Stimulated activated CD4-positive, alpha-beta T cell treated with anti-CD3 and anti-CD28 coated beads, Interleukin-4, amount 100 ng/mL, for 1 hour (primary cell): ENCODE results near the gene DCAF12.

Source experiments
- DNase-seq: peaks from one replicate; pipeline ENCODE4 v3.0.0-alpha.2; 2020

The DCAF12 gene

DNA sequence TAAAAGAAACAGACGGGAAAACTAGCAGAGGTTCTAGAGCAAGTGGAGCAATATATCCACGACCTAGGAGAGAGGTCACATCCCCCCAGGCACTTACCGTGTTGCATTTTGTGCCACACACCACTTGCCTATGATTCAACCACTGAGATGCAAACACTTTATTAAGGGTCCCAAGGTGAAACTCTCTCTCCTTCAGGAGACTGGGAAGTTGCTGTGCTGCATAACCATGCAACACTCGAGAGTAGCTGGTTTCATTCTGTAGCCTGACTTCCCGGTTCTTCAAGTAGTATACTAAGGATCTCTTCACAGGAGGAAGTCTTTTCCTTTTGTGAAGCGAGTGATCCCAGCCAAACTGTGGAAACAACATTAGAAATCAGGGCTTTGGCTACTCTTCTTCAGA, 1.6 kb downstream of the DCAF12 start:
- DNase-seq = no peak

DNA sequence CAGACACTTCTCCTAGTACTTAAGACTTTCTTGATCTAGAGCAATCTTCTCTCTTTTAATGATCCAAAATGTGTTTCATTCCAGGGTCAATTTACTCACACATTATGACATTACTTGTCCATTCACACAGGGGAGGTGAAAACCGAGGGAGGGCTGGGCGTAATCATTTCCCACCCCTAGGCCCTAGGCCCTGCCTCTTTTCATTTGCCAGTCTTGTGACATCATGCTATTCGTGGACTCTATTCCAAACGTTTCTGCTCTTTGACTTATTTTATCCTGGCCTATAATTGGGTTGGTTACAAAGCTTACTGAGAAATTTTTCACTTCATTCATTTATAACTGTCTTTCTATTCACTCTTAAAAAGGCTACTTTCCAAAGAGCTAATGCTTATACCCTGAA, 2.4 kb downstream of the DCAF12 start:
- DNase-seq = no peak

DNA sequence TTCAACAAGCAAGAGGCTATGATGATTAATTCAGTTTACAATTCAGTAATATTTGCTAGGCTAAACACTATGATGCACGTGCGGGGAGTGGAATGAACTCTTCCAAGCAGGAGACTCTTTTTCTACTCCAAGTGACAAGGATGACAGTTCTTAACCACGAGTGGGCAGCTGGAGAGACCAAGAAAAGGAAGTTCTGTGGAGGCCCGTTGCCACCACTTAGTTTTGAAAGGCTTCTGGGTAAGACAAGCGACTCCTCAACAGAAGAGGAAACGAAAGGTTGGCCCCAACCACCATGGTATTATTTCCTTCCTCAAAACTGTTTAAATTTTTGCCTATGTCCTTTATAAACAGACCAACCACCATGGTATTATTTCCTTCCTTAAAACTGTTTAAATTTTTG, 2.8 kb downstream of the DCAF12 start:
- DNase-seq = no peak

GRCh38 chr9:34121996-34122395, 4.5 kb downstream of the DCAF12 start:
- no peak for DNase-seq

GRCh38 chr9:34119713-34120112, 6.8 kb downstream of the DCAF12 start:
- no peak for DNase-seq

DNA sequence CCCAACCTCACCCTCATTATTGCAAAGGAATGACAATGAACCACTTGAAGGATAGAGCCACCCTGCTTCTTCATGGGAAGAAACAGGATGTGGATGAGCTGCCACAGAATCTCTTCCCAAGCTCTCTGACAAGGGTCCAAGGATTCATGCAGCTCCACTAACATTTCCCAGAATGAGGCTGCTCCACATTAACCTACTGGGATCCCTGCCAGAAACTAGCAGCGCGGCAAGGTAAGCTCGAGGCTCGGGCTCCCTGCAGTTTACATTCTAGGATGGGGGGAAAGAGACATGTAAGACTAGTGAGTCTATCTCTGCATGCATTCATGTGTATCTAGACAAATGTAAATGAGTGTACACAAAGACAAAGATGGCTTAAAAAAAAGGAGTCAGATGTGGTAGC, 12.1 kb downstream of the DCAF12 start:
- no peak for DNase-seq

DNA sequence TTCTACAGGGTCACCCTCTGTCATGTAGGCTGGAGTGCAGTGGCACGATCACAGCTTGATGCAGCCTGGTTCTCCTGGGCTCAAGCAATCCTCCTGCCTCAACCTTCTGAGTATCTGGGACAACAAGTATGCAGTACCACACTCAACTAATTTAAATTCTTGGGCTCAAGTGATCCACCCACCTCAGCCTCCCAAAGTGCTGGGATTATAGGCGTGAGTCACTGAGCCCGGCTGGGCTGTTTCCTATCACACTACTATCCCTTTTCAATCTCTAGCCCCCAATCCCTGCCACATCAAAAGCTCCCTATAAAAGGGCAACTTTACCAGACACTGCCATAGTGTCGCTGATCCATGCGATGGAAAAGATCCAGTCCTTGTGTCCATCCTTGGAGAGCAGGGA, 20.4 kb downstream of the DCAF12 start:
- no peak for DNase-seq

DNA sequence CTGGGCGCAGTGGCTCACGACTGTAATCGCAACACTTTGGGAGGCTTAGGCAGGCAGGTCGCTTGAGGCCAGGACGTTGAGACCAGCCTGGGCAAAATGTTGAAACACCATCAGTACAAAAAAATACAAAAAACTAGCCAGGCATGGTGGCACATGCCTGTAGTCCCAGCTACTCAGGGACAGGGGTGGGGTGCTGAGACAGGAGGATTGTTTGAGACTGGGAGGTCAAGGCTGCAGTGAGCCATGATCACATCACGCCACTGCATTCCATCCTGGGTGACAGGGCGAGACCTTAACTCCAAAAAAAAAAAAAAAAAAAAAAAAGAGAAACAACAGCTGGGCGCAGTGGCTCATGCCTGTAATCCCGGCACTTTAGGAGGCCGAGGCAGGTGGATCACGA, 23.7 kb downstream of the DCAF12 start:
- DNase-seq = no peak

DNA sequence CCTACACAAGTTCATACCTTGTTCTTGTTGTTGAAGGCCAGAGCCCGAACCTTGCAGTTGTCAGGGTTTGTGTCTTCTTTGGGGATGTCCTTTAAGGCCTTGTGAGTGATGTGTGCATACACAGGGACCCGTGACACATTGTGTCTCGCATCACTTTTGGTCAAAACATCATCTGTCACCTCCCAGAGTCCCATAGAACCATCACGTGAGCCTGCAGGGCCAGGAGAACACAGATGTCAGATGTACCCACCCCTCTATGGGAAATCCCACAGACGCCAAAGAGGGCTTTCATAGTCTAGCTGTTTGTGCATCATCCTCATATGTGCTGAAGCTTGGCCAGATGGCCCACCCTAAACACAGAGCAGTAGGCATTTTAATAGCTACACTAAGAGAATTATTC, 28.2 kb downstream of the DCAF12 start:
- DNase-seq = no peak

- DNase-seq = no peak
Measured at GRCh38 chr9:34097865-34098264, 28.6 kb downstream of the DCAF12 start.

DNA sequence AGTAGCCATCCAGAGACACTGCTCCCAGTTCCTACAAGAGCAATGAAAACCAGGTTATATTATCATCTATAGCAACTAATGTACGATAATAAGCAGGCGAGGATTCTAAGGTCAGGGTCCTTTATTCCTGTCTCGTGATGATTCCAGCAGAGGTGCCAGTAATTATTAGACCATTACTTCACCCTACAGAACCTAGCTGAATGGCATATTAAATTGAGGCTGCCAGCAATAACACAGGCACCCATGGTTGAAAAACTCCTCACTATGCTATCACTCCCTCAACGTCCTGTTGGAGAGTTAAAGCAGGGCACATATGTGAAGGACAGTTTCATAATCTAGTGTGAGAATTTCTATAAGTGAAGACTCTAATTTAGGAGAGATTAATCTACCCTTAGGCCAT, 29.7 kb downstream of the DCAF12 start:
- no peak for DNase-seq

- no peak for DNase-seq
Measured at GRCh38 chr9:34093578-34093977, 32.9 kb downstream of the DCAF12 start.

DNA sequence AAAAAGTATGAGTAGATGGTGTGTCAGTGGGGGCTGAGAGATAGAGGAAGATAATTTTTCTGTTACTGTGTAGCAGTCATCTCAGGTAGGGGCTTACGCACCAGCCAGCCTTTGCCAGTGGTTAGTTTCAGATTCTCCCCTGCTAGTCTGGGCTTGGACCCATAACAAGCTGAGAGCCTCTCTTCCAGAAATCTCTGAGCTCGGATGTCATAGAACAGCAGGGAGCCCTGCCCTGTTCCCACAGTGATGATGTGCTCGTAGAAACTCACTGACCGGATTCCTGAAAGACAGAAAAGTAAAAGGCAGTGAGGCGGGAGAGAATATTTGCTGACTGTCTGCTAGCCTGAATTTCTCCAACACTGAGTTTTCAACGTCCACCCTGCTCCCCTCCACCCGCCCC, 37.2 kb downstream of the DCAF12 start:
- no peak for DNase-seq

DNA sequence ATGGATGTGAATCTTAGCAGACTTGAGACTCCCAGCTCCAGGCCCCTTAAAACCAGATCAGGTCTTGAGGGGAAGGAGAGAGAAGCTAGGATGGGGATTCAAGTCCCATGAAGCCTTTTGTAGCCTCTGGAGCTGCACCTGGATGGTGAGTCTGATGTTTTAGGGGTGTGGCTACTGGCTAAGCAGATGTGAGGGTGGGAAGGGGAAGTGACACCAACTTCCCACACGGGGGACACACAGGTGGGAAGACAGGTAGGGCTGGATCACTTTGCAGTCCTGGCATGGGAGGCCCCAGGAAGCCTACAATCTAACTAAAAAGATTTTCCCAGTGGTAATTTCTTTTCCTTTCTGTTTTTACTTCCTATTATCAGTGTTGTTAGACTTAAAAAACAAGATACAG, 39.1 kb downstream of the DCAF12 start:
- no peak for DNase-seq

DNA sequence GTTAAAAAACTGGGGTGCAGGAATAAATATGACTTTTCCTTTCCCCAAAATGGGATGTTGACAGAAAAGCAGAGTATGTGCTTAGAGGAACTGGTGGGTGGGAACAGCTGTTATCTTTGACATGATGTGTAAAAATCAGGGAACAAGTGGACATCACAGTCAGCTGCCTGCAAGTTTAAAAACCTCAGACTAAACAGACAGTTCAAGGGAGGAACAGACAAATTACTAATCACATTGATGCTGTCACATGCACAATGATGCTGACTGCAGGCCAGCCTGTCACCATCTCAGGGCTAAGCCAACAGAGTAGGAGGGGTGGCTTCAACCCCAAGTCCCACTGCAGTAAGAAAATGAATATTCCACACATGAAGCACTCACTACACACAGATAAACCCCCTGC, 39.6 kb downstream of the DCAF12 start:
- no peak for DNase-seq

GRCh38 chr9:34085581-34086500, 40.7 kb downstream of the DCAF12 start:
- no peak for DNase-seq

- no peak for DNase-seq
Measured at GRCh38 chr9:34084562-34084961, 41.9 kb downstream of the DCAF12 start.

DNA sequence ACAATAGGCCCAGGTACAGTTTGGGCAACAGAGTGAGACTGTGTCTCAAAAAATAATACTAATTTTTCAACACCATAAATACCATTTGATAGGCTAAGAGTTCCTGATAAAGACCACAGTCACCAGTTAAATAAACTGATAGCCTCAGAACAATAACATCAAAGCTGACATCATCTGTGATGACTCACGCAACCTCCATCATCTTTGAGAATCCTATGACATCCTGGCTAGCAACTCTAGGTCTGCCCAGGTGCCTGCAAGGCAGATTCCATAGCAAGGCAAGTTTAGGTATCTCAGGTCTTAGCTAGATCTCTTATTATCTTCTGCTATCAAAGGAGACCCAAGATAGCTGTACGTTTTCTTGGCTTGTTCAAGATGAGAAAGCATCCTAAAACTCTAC, 47.3 kb downstream of the DCAF12 start:
- DNase-seq = no peak

GRCh38 chr9:34072868-34073590, 53.5 kb downstream of the DCAF12 start:
- no peak for DNase-seq

GRCh38 chr9:34072410-34072809, 54.1 kb downstream of the DCAF12 start:
- DNase-seq = no peak

GRCh38 chr9:34070606-34071324, 55.7 kb downstream of the DCAF12 start:
- DNase-seq = no peak

- no peak for DNase-seq
Measured at GRCh38 chr9:34069831-34070230, 56.7 kb downstream of the DCAF12 start.

DNA sequence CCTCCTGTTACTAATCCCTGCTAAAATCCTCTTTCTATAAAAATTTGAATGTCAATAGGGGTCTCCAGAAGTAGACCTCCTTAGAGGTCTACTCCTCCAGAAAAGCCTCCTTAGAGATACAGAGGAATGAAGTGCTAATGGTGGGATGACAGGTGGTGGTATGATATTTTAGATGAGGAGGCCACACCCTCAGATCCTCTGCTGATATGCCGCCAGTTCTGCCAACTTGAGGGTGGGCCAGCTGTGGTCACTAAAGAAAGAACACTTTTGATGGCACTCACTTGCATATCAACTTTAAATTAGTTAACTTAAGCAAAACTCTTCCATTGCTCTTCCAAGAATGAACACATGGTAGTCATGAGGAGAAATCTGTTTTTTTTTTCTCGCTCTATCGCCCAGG, 61.0 kb downstream of the DCAF12 start:
- DNase-seq = no peak

DNA sequence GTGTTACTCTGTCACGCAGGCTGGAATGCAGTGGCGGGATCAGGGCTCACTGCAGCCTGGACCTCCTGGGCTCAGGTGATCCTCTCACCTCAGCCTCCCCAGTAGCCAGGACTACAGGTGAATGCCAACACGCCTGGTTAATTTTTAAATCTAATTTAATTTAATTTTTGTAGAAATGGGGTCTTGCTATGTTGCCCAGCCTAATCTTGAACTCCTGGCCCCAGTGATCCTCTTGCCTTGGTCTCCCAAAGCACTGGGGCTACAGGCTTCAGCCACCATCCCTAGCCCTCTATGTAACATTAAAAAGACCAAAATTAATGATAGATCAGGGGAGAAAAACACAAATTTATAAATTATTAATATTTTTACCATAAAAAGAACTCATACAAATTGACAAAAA, 66.5 kb downstream of the DCAF12 start:
- no peak for DNase-seq
